Uterus (tissue), 2 donors: ENCODE results near the gene NEK4.

Experiments
- CTCF ChIP-seq, 4 experiments: fragments of 200-600 bp in 2 of 4; fragments of 450-650 bp in 2 of 4; sonication (generic) in 2 of 4; IDR thresholded peaks; one replicate each; pipeline ENCODE4 v1.5.1; 2016 to 2019; ENCODE audit warnings: antibody characterized with exemption in 4 of 4, mild to moderate bottlenecking in 2 of 4, moderate library complexity in 1 of 4
- POLR2A ChIP-seq, 2 donors: fragments of 450-650 bp; IDR thresholded peaks; one replicate each; pipeline ENCODE4 v1.6.1; 2016; ENCODE audit warnings: antibody characterized with exemption in 2 of 2, mild to moderate bottlenecking in 1 of 2, moderate library complexity in 1 of 2

DNA sequence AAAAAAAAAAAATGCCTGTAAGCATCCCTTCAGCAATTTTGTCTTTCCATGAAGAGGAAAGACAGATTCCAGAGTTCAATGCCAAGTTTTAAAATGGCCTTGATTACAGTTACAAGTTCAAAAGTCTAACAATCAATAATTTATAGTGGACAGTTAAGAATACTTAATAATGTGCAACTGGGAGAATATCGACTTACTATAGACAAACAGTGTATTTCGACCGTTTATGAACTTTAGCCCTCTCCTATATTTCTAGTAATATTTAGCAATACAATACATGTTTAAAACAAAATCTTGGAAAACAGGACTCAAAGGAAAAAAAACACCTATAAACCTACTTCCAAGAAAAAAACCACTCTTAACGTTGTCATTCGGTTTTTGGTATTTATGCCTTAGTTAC is 86.6 kb downstream of the NEK4 start:
- no peak for TF ChIP-seq POLR2A (IDR thresholded peaks at IDR 0.05)
- TF ChIP-seq CTCF (IDR thresholded peaks at IDR 0.05) = no peak
